Heart left ventricle (tissue), 16 donors: ENCODE data around the gene FOCAD. TPM values are rescaled to one million over a fixed set of nuclear protein-coding genes. Genes with fewer than 3 reads are reported as not detected.
"Not testable (repeated sequence)": the region's sequence is repeated elsewhere in the genome, so short reads cannot be mapped to it uniquely, and the experiment has no call there.

Source experiments
- ATAC-seq, 4 donors: fragments of 200-7000 bp; cut with Tn5 transposase; one replicate each; pipeline ENCODE4 v1.9.1; 2020 to 2022; ENCODE audit warnings: moderate library complexity in 4 of 4, mild to moderate bottlenecking in 3 of 4, moderate number of reproducible peaks in 1 of 4
- DNase-seq, 5 donors: peaks; one replicate each; pipeline ENCODE4 v3.0.0-alpha.2; 2020
- H3K27ac ChIP-seq, 12 donors: fragments of 200-600 bp; sonication (generic) in 4 of 12; one replicate each; pipeline versions ENCODE4 v1.5.0 to v1.8.0; 2016 to 2022; ENCODE audit warnings: mild to moderate bottlenecking in 2 of 12
- H3K27me3 ChIP-seq, 9 donors: fragments of 200-600 bp; sonication (generic) in 2 of 9; one replicate each; pipeline versions ENCODE4 v1.5.1 to v1.8.0; 2016 to 2022; ENCODE audit warnings: mild to moderate bottlenecking in 3 of 9
- H3K36me3 ChIP-seq, 9 donors: fragments of 200-600 bp; sonication (generic) in 2 of 9; one replicate each; pipeline versions ENCODE4 v1.5.0 to v1.8.0; 2018 to 2022; ENCODE audit warnings: mild to moderate bottlenecking in 2 of 9
- H3K4me1 ChIP-seq, 12 donors: fragments of 200-600 bp; sonication (generic) in 4 of 12; one replicate each; pipeline versions ENCODE4 v1.5.0 to v1.8.0; 2016 to 2022; ENCODE audit warnings: mild to moderate bottlenecking in 3 of 12
- H3K4me3 ChIP-seq, 12 donors: fragments of 200-600 bp; sonication (generic) in 4 of 12; one replicate each; pipeline versions ENCODE4 v1.5.0 to v1.8.0; 2017 to 2022; ENCODE audit warnings: mild to moderate bottlenecking in 9 of 12, moderate library complexity in 4 of 12
- H3K9me3 ChIP-seq, 12 donors: fragments of 200-600 bp; sonication (generic) in 4 of 12; one replicate each; pipeline versions ENCODE4 v1.5.0 to v1.8.0; 2016 to 2022; ENCODE audit warnings: mild to moderate bottlenecking in 1 of 12
- CTCF ChIP-seq, 12 donors: fragments of 200-600 bp; sonication (generic) in 4 of 12; IDR thresholded peaks; one replicate each; pipeline versions ENCODE4 v1.5.0 to v1.8.0; 2018 to 2022; ENCODE audit warnings: antibody characterized with exemption in 12 of 12, mild to moderate bottlenecking in 5 of 12
- POLR2A ChIP-seq, 2 donors: fragments of 450-650 bp; IDR thresholded peaks; one replicate each; pipeline ENCODE4 v1.6.1; 2017; ENCODE audit warnings: antibody characterized with exemption in 2 of 2, mild to moderate bottlenecking in 2 of 2, moderate library complexity in 2 of 2
- WGBS, 4 donors: extraction: QIAGEN DNeasy Blood & Tissue Kit in 2 of 4; methylation state at CpG; one replicate each; pipeline versions ENCODE4 v1.1.5 to v1.1.7; 2013 to 2018; 5-methylcytosine and 5-hydroxymethylcytosine counted together
- intact Hi-C, 10 donors: fragments of 100-400 bp; cut with DNase I; formaldehyde crosslinking; loops; one replicate each; pipeline versions ENCODE4 v1.11.1 to v1.14.2; 2022
- polyA plus RNA-seq, 2 donors: library from polyadenylated mRNA; stranded (reverse); fragments of 200-250 nt; gene quantifications; one replicate each; pipeline ENCODE4 v1.2.3, GENCODE V29; 2013
- total RNA-seq, 9 donors: library from RNA; depleted of rRNA in 2 of 9; stranded (reverse); fragments of >200 nt in 2 of 9; fragmentation: NEBNext Ultra II Directional in 3 of 9; extraction: Animal tissue kit (Norgen Biotek cat#: 25700) in 3 of 9; gene quantifications; one replicate each; pipeline versions ENCODE4 v1.1.0 to v1.2.4, GENCODE V29; 2016 to 2023
- donor health status: ischemic (EF 13 %, LVEDD 7.1; RV severe dilation, severe dysfunction).
- donor health status: healthy with polysubstance abuse.
- donor health status: DM: no; HTN: yes; CAD: no.
- donor health status: DM: no; HTN: no; CAD: no.
- donor health status: ischemic (EF 25% LVEDD 6.9; RV normal size, moderate dysfunction).
- donor health status: ischemic (EF 25% LVEDD 5.7; RV mildly dilated, moderate dysfunction).
- donor health status: healthy.
- donor health status: DM: yes; HTN: yes; CAD: no.
- donor health status: ischemic (EF 35%, LVEDD 5.7; RV mildly dilated, moderate dysfunction).
- donor health status: nonischemic (EF 11% LVEDD 7.7; RV severe dilation, severe dysfunction).
- donor health status: DM: yes; HTN: yes; CAD: no.
- donor health status: PGD.
- donor health status: ischemic (EF 29% LVEDD 5.4; RV normal size, mild dysfunction).
- donor health status: nonischemic (EF 23%, LVEDD 6.1; RV moderate dilation, normal function).

FOCAD gene
- total and polyA plus RNA-seq, 11 donors, result 8.6 to 39.5 (median 28.3) TPM

GRCh38 chr9:20649381-20649780 lies 34.7 kb upstream of the FOCAD start:
- H3K4me1 ChIP-seq, result peaks cover 0 to 7% (median 0%) of the 10 kb centered on the region in 12 donors
- no peaks in the 10 kb centered on the region for H3K36me3 ChIP-seq
- intact Hi-C loops, result no loop called here
- no peak overlapping the region for H3K27ac ChIP-seq
- no peak for ATAC-seq
- 15 to 28% (median 24%) methylated on average over 1 of the region's 1 CpG for WGBS, 4 donors
- DNase-seq, result no peak
- TF ChIP-seq CTCF (IDR thresholded peaks at IDR 0.05) (no peak), POLR2A (IDR thresholded peaks at IDR 0.05) (no peak)
- H3K9me3 ChIP-seq, result peaks cover 0 to 9% (median 0%) of the 10 kb centered on the region in 12 donors
- H3K4me3 ChIP-seq, result no peak overlapping the region
- H3K27me3 ChIP-seq, result no peaks in the 10 kb centered on the region

- TF ChIP-seq POLR2A (IDR thresholded peaks at IDR 0.05) (no peak), CTCF (IDR thresholded peaks at IDR 0.05) (no peak)
- peaks cover 0 to 15% (median 0%) of the 10 kb centered on the region in 12 donors for H3K9me3 ChIP-seq
- DNase-seq (no peak), ATAC-seq (no peak)
- no peaks in the 10 kb centered on the region for H3K27me3 ChIP-seq
- WGBS, 4 donors, result 94 to 98% (median 96%) methylated on average over 4 of the region's 4 CpGs
- intact Hi-C loops, result no loop called here
- peaks cover 0 to 7% (median 0%) of the 10 kb centered on the region in 12 donors for H3K4me1 ChIP-seq
- H3K27ac ChIP-seq, result no peak overlapping the region
- no peaks in the 10 kb centered on the region for H3K36me3 ChIP-seq
- H3K4me3 ChIP-seq, result no peak overlapping the region
Observed at GRCh38 chr9:20650313-20650712, 33.7 kb upstream of the FOCAD start.

DNA sequence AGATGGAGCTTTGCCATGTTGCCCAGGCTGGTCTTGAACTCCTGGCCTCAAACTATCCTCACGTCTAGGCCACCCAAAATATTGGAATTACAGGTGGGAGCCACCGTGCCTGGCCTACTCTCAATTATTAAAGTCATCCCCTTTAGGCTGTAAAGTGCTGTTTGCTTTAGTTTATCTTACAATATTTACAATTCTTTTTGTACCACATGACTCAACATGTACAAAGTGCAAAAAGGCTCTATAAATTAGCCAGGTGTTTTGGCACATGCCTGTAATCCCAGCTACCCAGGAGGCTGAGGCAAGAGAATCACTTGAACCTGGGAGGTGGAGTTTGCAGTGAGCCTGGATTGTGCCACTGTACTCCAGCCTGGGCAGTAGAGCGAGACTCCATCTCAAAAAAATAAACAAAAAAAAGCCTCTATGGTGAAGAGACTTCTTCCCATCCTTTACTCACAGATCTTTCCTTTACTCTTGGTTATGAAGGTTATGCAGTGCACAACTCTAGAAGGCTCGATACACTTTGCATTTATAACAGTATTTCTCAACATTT lies 33.2 kb upstream of the FOCAD start:
- Histone ChIP-seq H3K4me1 (peaks cover 0 to 7% (median 0%) of the 10 kb centered on the region in 12 donors), H3K4me3 (no peak overlapping the region), H3K27me3 (no peaks in the 10 kb centered on the region), H3K36me3 (no peaks in the 10 kb centered on the region), H3K27ac (no peak overlapping the region), H3K9me3 (peaks cover 0 to 15% (median 0%) of the 10 kb centered on the region in 12 donors)
- no peak for TF ChIP-seq CTCF (IDR thresholded peaks at IDR 0.05)
- no peak for TF ChIP-seq POLR2A (IDR thresholded peaks at IDR 0.05)
- 92 to 99% (median 95%) methylated on average over 4 of the region's 4 CpGs for WGBS, 4 donors
- DNase-seq (no peak), ATAC-seq (no peak)
- intact Hi-C loops, result no loop called here

DNA sequence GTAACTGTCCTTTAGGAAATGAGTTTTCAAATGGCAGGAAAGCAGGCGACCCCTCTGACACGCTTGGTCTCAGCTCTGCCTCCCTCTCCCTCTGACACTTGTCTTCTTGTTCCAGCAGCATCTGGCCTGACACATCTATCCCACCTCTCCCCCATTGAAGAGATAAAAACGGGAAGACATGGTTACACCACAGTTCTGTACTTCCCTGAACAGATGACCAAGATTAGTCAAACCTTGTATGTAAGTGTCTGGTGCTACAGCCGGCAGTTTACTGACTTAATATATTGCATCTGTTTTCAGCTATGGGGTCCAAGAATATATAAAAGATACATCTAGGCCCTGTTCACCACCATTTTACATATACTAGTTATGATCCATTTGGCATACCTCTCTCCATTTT lies 32.1 kb upstream of the FOCAD start:
- intact Hi-C loops, result no loop called here
- no peak for TF ChIP-seq POLR2A (IDR thresholded peaks at IDR 0.05)
- no peak for TF ChIP-seq CTCF (IDR thresholded peaks at IDR 0.05)
- no peak overlapping the region for H3K4me3 ChIP-seq
- H3K9me3 ChIP-seq, result peaks cover 0 to 15% (median 0%) of the 10 kb centered on the region in 12 donors
- no peak for ATAC-seq
- WGBS, 4 donors, result 69 to 73% (median 73%) methylated on average over 4 of the region's 4 CpGs
- H3K4me1 ChIP-seq, result peaks cover 0 to 3% (median 0%) of the 10 kb centered on the region in 12 donors
- H3K36me3 ChIP-seq, result no peaks in the 10 kb centered on the region
- DNase-seq, result no peak
- H3K27me3 ChIP-seq, result no peaks in the 10 kb centered on the region
- H3K27ac ChIP-seq, result no peak overlapping the region

GRCh38 chr9:20658246-20658667 lies 25.8 kb upstream of the FOCAD start:
- ATAC-seq, intact Hi-C loops, DNase-seq, H3K27me3 ChIP-seq, H3K36me3 ChIP-seq, H3K9me3 ChIP-seq: not testable (repeated sequence)
- H3K4me3 ChIP-seq, result peak overlapping the region in 11 of 12 donors; percentile 37 to 77 (median 54)
- 27 to 80% (median 54%) methylated on average over 10 to 25 of the region's 27 CpGs for WGBS, 4 donors
- H3K4me1 ChIP-seq, result peaks cover 0 to 20% (median 0%) of the 10 kb centered on the region in 12 donors
- H3K27ac ChIP-seq, result peak overlapping the region in 5 of 12 donors; percentile 5 to 61 (median 41)
